GM12873 (cell line): ENCODE data around the gene CCDC92.

ENCODE experiments used
- TF ChIP-seq, protein P1 (sequence below): IDR thresholded peaks from 2 replicates; pipeline ENCODE4 v1.5.1; 2012; ENCODE audit warnings: low read depth, mild to moderate bottlenecking, moderate library complexity, low read length, control low read depth; ENCODE audit not compliant: insufficient read depth; ENCODE audit errors: missing control alignments

Gene CCDC92

DNA sequence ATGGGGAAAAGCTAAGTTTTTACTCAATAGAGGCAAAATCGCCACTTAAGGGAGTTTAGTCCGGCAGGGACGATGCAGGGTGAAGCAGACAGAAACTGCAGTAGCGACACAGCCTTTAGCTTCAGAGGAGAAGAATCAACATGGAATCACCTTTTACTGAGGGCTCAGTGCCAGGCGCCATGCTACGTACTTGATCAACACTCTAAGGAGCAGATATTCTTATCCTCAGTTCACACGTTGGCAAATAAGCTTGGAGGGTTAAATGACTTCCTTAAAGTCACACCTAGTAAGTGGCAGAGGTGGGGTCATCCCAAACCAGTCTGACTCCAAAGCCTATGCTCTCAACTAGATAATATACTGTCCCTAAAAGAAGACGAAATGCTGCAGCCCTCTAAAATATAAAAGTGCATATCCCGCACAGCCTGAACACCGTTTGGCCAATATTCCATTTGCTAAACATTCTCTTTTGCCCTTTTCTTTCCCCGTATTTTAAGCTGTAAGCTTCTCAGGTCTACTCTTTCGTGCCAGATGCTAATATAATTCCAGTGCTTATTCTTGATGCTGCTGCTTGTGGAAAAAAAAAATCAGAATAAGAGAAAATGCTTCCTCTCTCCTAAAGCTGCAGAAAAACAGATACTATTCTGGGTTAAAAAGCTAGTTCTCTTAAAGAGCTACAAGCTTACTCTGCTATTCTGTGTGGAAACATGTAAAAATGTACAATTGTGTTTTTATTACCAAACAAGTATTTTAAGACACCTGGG lies 10.9 kb downstream of the CCDC92 start:
- TF ChIP-seq, protein P1, sequence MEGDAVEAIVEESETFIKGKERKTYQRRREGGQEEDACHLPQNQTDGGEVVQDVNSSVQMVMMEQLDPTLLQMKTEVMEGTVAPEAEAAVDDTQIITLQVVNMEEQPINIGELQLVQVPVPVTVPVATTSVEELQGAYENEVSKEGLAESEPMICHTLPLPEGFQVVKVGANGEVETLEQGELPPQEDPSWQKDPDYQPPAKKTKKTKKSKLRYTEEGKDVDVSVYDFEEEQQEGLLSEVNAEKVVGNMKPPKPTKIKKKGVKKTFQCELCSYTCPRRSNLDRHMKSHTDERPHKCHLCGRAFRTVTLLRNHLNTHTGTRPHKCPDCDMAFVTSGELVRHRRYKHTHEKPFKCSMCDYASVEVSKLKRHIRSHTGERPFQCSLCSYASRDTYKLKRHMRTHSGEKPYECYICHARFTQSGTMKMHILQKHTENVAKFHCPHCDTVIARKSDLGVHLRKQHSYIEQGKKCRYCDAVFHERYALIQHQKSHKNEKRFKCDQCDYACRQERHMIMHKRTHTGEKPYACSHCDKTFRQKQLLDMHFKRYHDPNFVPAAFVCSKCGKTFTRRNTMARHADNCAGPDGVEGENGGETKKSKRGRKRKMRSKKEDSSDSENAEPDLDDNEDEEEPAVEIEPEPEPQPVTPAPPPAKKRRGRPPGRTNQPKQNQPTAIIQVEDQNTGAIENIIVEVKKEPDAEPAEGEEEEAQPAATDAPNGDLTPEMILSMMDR = no peak

DNA sequence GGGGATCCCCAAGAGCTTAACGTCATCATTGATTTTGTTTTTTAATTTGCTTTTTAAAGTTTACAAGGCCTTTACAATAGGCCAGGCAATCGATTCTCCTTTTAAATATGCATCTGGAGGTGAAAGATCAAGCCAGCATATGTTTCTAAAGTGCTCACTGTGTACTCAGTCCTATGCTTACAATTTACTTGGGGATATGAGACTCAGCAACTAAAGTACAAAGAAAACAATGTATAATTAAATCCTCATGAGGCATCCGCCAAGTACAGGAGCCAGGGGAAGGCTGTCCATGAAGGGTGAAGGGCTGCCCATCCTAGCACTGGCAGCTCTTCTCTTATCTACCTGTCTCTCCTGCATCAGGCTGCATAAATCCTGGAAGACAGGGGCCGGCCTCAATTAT lies 11.8 kb downstream of the CCDC92 start:
- TF ChIP-seq, protein P1 = no peak

DNA sequence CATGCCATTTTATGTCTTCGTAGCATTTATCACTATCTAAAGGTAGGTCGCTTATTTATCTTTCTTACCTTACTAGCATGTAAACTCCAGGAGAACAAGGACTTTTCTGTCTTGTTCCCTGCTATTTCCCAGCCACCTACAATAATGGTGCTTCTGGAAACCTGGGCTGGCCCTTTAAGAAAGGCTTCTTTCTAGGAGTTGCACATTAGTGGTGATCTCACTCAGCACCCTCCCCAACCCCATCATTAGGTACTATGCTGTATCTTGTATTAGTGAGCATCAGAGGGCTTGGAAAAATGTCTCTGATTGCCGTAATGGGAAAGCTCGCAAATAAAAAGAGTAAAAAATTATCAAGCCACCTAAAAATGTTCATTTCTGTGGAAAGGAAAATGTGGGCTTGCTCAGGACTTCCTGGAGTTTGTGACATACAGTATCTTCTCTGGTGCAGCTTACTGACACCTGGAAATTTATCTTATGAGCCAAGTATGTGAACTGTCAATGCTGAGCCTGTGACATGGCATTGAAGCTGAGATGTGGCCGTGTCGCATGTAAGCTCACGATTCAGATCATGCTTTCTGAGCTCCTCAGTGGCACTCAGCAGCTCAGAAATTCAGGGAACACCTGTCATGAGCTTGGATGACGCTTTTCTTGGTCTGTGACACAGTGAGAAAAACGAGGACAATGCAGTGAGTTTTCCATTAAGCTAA lies 12.4 kb downstream of the CCDC92 start:
- TF ChIP-seq, protein P1 = no peak

DNA sequence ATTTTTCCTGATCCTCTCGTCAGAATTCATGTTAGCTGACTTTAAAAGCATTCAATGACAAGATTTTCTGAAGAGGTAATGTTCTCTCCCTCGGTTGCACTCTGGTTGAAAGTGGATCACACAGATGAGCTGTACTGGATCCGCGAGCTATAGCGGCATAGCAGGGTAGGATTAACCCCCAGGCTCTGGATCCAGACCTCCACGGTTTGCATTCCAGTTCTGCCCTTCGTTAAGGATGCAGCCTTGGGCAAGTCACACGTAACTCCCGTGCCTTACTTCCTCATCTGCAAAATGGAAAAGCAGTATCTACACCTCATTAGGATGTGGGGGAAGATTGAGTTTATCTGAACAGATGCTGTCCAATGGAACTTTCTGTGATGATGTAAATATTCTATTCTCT lies 13.8 kb downstream of the CCDC92 start:
- TF ChIP-seq, protein P1 = no peak

DNA sequence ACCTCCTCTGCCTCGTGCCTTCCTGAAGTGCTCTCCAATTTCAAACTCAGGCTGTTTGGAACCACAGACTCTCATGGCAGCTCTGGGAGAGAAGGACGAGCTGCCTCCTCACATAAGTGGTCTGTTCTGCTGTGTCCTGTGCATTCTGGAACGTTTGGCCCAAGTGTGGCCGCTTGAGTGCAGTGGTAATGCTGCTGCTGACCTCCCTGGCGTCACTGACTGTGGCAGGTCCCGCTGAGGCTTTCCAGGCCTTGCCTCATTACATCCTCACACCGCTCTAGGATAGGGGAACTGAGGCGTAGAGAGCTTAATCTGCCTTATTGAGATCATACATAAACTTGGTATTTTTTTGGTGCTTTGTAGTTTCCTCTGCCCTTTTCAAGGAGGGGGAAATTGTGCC lies 14.2 kb downstream of the CCDC92 start:
- TF ChIP-seq, protein P1 = no peak

DNA sequence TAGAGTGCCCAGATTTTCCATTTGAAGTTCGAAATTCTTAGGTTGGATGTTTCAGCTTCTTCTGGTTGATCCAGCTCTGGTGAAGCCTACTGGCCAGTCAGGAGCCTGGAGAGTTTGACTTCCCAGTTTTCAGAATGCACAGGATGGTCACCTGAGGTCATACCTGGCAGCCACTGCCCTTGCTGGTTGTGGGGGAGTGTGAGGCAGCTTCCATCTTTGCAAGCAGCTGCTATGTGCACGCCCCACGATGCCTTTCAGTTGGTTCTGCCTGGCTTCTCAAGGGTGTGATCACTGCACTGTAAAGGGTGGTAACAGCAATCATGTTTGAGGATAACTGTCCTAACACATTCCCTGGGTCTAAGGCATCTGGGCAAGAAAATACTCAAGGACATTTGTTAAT lies 15.4 kb downstream of the CCDC92 start:
- TF ChIP-seq, protein P1 = no peak

DNA sequence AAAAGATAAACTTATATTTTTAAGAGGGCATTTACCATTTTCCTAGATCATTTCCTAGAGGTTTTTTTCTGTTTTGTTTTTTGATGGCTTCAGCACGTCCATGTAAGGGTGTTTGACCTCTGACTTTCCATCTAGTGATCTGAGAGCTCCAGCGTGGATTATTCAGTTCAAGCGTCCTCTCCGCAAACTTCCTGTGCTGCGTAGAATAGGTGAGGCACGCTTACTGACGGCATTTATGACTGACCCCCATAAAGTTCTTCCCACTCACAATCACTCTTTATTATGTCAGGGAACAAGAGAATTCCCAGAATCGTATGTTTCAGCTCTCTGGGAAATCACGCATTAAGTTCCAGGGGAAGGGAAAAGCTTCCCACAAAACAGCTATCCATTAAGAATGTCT lies 16.4 kb downstream of the CCDC92 start:
- TF ChIP-seq, protein P1 = no peak
